Fibroblast of pulmonary artery (primary cell): ENCODE results near the gene APOBEC3G.

Experiments used
- DNase-seq: peaks from one replicate; pipeline ENCODE4 v3.0.0-alpha.2; 2010; ENCODE audit warnings: low read depth
- H3K4me3 ChIP-seq: replicated peaks from 2 replicates; pipeline ENCODE4 v1.5.1; 2011; ENCODE audit warnings: low read depth, mild to moderate bottlenecking, control low read depth, low read length, moderate library complexity
- CTCF ChIP-seq: IDR thresholded peaks from 2 replicates; pipeline ENCODE4 v1.5.1; 2011; ENCODE audit warnings: mild to moderate bottlenecking, control low read depth, low read length, inconsistent platforms; ENCODE audit errors: missing control alignments

Gene APOBEC3G

GRCh38 chr22:39117585-39118191 is 40.6 kb downstream of the APOBEC3G start:
- peak; percentile 61 for TF ChIP-seq CTCF
- peak; percentile 69 for DNase-seq
- H3K4me3 ChIP-seq, result no peak overlapping the region

- no peak overlapping the region for H3K4me3 ChIP-seq
- TF ChIP-seq CTCF, result no peak
- no peak for DNase-seq
These were observed 43.9 kb downstream of the APOBEC3G start for GRCh38 chr22:39120983-39121382.

- DNase-seq, result no peak
- TF ChIP-seq CTCF, result no peak
- no peak overlapping the region for H3K4me3 ChIP-seq
These were observed 45.8 kb downstream of the APOBEC3G start for GRCh38 chr22:39122772-39123470.

- no peak for DNase-seq
- TF ChIP-seq CTCF, result no peak
- no peak overlapping the region for H3K4me3 ChIP-seq
These were observed 46.9 kb downstream of the APOBEC3G start for GRCh38 chr22:39123751-39124581.

GRCh38 chr22:39125622-39126021 is 48.5 kb downstream of the APOBEC3G start:
- no peak overlapping the region for H3K4me3 ChIP-seq
- no peak for TF ChIP-seq CTCF
- no peak for DNase-seq

- DNase-seq, result no peak
- no peak overlapping the region for H3K4me3 ChIP-seq
- no peak for TF ChIP-seq CTCF
These were observed 51.4 kb downstream of the APOBEC3G start for GRCh38 chr22:39128508-39128907.
